Heart left ventricle (tissue), 13 donors: Measurements from ENCODE around the gene FKTN.

ENCODE experiments used
- CTCF ChIP-seq, 12 donors: fragments of 200-600 bp; sonication (generic) in 4 of 12; IDR thresholded peaks; one replicate each; pipeline versions ENCODE4 v1.5.0 to v1.8.0; 2018 to 2022; ENCODE audit warnings: antibody characterized with exemption in 12 of 12, mild to moderate bottlenecking in 5 of 12
- POLR2A ChIP-seq, 2 donors: fragments of 450-650 bp; IDR thresholded peaks; one replicate each; pipeline ENCODE4 v1.6.1; 2017; ENCODE audit warnings: antibody characterized with exemption in 2 of 2, mild to moderate bottlenecking in 2 of 2, moderate library complexity in 2 of 2
- donor health status: ischemic (EF 13 %, LVEDD 7.1; RV severe dilation, severe dysfunction).
- donor health status: DM: no; HTN: yes; CAD: no.
- donor health status: DM: no; HTN: no; CAD: no.
- donor health status: ischemic (EF 25% LVEDD 6.9; RV normal size, moderate dysfunction).
- donor health status: ischemic (EF 25% LVEDD 5.7; RV mildly dilated, moderate dysfunction).
- donor health status: ischemic (EF 35%, LVEDD 5.7; RV mildly dilated, moderate dysfunction).
- donor health status: nonischemic (EF 11% LVEDD 7.7; RV severe dilation, severe dysfunction).
- donor health status: DM: yes; HTN: yes; CAD: no.
- donor health status: PGD.
- donor health status: ischemic (EF 29% LVEDD 5.4; RV normal size, mild dysfunction).
- donor health status: nonischemic (EF 23%, LVEDD 6.1; RV moderate dilation, normal function).

- no peak for TF ChIP-seq CTCF (IDR thresholded peaks at IDR 0.05)
- no peak for TF ChIP-seq POLR2A (IDR thresholded peaks at IDR 0.05)
Measured at GRCh38 chr9:105621001-105621400, 63.1 kb downstream of the FKTN start.
